ENCODE measurements around the gene ADTRP.
A peak's percentile ranks its signal among the peaks of the same experiment; 100 is the strongest.

ADTRP gene

GRCh38 chr6:11775791-11776409, 2.7 kb downstream of the ADTRP start:
- no peaks in the 10 kb centered on the region for H3K36me3 Mint-ChIP-seq (ENCODE audit: insufficient read depth)
- peaks cover 20 to 35% of the 10 kb centered on the region in 2 donors for H3K27me3 Mint-ChIP-seq
- H3K4me3 Mint-ChIP-seq = no peak overlapping the region
- no peak overlapping the region for H3K27ac Mint-ChIP-seq
- DNase-seq (no peak), ATAC-seq (replicated peaks) (no peak)
- no peaks in the 10 kb centered on the region for H3K4me1 Mint-ChIP-seq (ENCODE audit: low read depth in 2 of 2)
- H3K9me3 Mint-ChIP-seq = no peaks in the 10 kb centered on the region

- H3K36me3 Mint-ChIP-seq (ENCODE audit: insufficient read depth) = no peaks in the 10 kb centered on the region
- no peak for DNase-seq
- no peak for ATAC-seq (replicated peaks)
- H3K4me3 Mint-ChIP-seq = no peak overlapping the region
- peaks cover 29 to 47% of the 10 kb centered on the region in 2 donors for H3K27me3 Mint-ChIP-seq
- H3K9me3 Mint-ChIP-seq = no peaks in the 10 kb centered on the region
- H3K27ac Mint-ChIP-seq = no peak overlapping the region
- H3K4me1 Mint-ChIP-seq (ENCODE audit: low read depth in 2 of 2) = peaks cover 0 to 4% of the 10 kb centered on the region in 2 donors
Observed at GRCh38 chr6:11774426-11774825, 4.2 kb downstream of the ADTRP start.

- DNase-seq (no peak), ATAC-seq (replicated peaks) (no peak)
- Mint-ChIP-seq H3K36me3 (ENCODE audit: insufficient read depth) (no peaks in the 10 kb centered on the region), H3K27ac (no peak overlapping the region), H3K4me1 (ENCODE audit: low read depth in 2 of 2) (peaks cover 0 to 4% of the 10 kb centered on the region in 2 donors), H3K4me3 (no peak overlapping the region), H3K9me3 (no peaks in the 10 kb centered on the region), H3K27me3 (peaks cover 35 to 56% of the 10 kb centered on the region in 2 donors)
Observed at GRCh38 chr6:11773581-11773980, 5.0 kb downstream of the ADTRP start.

- ATAC-seq (replicated peaks) (no peak), DNase-seq (no peak)
- Mint-ChIP-seq H3K9me3 (no peaks in the 10 kb centered on the region), H3K4me1 (ENCODE audit: low read depth in 2 of 2) (peaks cover 0 to 4% of the 10 kb centered on the region in 2 donors), H3K27ac (no peak overlapping the region), H3K4me3 (no peak overlapping the region), H3K36me3 (ENCODE audit: insufficient read depth) (no peaks in the 10 kb centered on the region), H3K27me3 (peaks cover 41 to 61% of the 10 kb centered on the region in 2 donors)
Observed at GRCh38 chr6:11773013-11773412, 5.6 kb downstream of the ADTRP start.

- no peaks in the 10 kb centered on the region for H3K9me3 Mint-ChIP-seq
- peaks cover 46 to 66% of the 10 kb centered on the region in 2 donors for H3K27me3 Mint-ChIP-seq
- H3K4me3 Mint-ChIP-seq = no peak overlapping the region
- H3K36me3 Mint-ChIP-seq (ENCODE audit: insufficient read depth) = no peaks in the 10 kb centered on the region
- ATAC-seq (replicated peaks) (no peak), DNase-seq (no peak)
- H3K27ac Mint-ChIP-seq = no peak overlapping the region
- H3K4me1 Mint-ChIP-seq (ENCODE audit: low read depth in 2 of 2) = peaks cover 0 to 4% of the 10 kb centered on the region in 2 donors
Observed at GRCh38 chr6:11772109-11772825, 6.3 kb downstream of the ADTRP start.

GRCh38 chr6:11771473-11772048, 7.0 kb downstream of the ADTRP start:
- DNase-seq (no peak), ATAC-seq (replicated peaks) (no peak)
- H3K36me3 Mint-ChIP-seq (ENCODE audit: insufficient read depth) = no peaks in the 10 kb centered on the region
- peaks cover 0 to 4% of the 10 kb centered on the region in 2 donors for H3K4me1 Mint-ChIP-seq (ENCODE audit: low read depth in 2 of 2)
- no peak overlapping the region for H3K4me3 Mint-ChIP-seq
- H3K27me3 Mint-ChIP-seq = peaks cover 51 to 66% of the 10 kb centered on the region in 2 donors
- no peak overlapping the region for H3K27ac Mint-ChIP-seq
- H3K9me3 Mint-ChIP-seq = no peaks in the 10 kb centered on the region

GRCh38 chr6:11770546-11771466, 7.8 kb downstream of the ADTRP start:
- H3K4me3 Mint-ChIP-seq = no peak overlapping the region
- H3K27me3 Mint-ChIP-seq = peaks cover 53 to 71% of the 10 kb centered on the region in 2 donors
- peaks cover 0 to 4% of the 10 kb centered on the region in 2 donors for H3K4me1 Mint-ChIP-seq (ENCODE audit: low read depth in 2 of 2)
- H3K36me3 Mint-ChIP-seq (ENCODE audit: insufficient read depth) = no peaks in the 10 kb centered on the region
- peak overlapping the region in 1 of 2 donors; percentile 42 for H3K27ac Mint-ChIP-seq
- no peak for DNase-seq
- H3K9me3 Mint-ChIP-seq = no peaks in the 10 kb centered on the region
- no peak for ATAC-seq (replicated peaks)

DNA sequence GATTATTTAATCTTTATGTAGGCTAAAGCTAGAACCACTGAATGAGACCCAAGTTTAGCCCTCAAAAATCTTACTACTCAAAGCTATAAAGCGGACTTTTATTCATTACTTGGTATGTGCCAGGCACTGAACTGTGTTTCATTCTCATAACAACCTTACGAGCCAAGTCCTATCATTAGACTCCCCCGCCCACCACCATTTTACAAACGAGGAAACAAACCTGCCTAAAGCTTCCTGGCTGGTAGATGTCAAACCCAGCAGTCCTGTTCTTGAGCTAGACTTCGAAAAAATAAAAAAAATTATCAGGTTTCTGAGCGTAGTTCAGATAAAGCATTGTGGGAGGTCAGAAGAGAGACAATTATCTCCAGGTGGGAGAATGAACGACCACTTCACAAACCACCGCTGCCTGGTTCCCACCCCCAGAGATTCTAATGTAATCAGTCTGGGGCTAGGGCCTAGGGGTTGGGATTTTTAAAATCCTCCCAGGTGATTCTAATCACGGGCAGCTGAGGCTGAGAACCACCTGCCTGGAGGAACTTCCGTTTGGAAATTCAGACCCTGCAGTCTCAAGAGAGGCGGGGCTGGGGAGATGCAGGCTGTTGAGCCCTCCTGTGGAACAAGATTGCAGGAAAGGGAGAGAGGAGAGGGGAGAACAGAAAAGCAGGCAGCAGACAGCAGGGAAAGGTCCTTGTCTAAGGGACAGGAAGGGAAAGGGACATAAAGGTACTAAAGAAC, 8.6 kb downstream of the ADTRP start:
- Mint-ChIP-seq H3K9me3 (no peaks in the 10 kb centered on the region), H3K36me3 (ENCODE audit: insufficient read depth) (no peaks in the 10 kb centered on the region), H3K27ac (peak overlapping the region in 1 of 2 donors; percentile 42), H3K4me1 (ENCODE audit: low read depth in 2 of 2) (peaks cover 0 to 4% of the 10 kb centered on the region in 2 donors), H3K4me3 (no peak overlapping the region), H3K27me3 (peaks cover 54 to 71% of the 10 kb centered on the region in 2 donors)
- no peak for DNase-seq
- ATAC-seq (replicated peaks) = no peak

DNA sequence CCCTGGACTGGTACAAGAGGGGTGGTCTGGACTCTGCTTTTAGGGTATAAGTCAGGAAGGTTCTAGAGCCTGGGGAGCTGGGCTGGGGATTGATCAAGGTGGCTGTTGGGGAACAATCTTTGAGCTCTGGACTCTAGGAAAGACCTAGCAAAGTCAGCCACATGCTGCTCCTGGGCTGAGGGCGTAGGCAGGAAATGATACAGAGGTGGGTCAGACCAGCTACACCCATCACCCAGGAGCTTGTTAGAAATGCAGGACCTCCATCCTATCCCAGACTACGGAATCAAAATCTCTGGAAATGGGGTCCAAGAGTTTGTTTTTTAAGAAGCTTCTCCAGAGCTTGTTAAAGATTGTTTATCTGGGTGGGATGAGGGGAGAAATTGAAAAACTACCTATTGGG, 9.4 kb downstream of the ADTRP start:
- Mint-ChIP-seq H3K36me3 (ENCODE audit: insufficient read depth) (no peaks in the 10 kb centered on the region), H3K9me3 (no peaks in the 10 kb centered on the region), H3K4me3 (no peak overlapping the region), H3K27me3 (peaks cover 57 to 71% of the 10 kb centered on the region in 2 donors), H3K4me1 (ENCODE audit: low read depth in 2 of 2) (peaks cover 0 to 4% of the 10 kb centered on the region in 2 donors), H3K27ac (no peak overlapping the region)
- ATAC-seq (replicated peaks) (no peak), DNase-seq (no peak)

- peaks cover 65 to 78% of the 10 kb centered on the region in 2 donors for H3K27me3 Mint-ChIP-seq
- H3K27ac Mint-ChIP-seq = no peak overlapping the region
- H3K4me3 Mint-ChIP-seq = no peak overlapping the region
- no peaks in the 10 kb centered on the region for H3K36me3 Mint-ChIP-seq (ENCODE audit: insufficient read depth)
- ATAC-seq (replicated peaks) (no peak), DNase-seq (no peak)
- no peaks in the 10 kb centered on the region for H3K9me3 Mint-ChIP-seq
- peaks cover 0 to 4% of the 10 kb centered on the region in 2 donors for H3K4me1 Mint-ChIP-seq (ENCODE audit: low read depth in 2 of 2)
Observed at GRCh38 chr6:11767978-11768756, 10.4 kb downstream of the ADTRP start.

DNA sequence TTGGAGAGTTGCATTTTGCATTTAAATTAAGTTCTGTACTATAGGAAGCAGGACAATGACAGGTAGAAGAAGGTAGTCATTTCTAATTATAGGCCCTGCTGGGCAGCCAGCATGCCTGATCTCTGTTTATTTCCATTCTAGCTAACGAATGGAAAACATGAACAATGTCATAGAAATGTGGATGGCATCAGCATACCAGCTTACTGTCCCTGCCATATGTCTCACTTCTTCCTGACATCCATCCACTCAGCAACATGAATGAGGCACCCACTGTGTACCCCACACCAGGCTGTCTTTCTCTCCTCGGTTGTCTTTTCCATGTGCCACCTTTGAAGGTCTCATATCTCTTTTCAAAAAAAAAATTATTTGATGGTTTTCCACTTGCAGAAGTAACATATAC, 11.1 kb downstream of the ADTRP start:
- Mint-ChIP-seq H3K9me3 (no peaks in the 10 kb centered on the region), H3K36me3 (ENCODE audit: insufficient read depth) (no peaks in the 10 kb centered on the region), H3K27me3 (peaks cover 64 to 78% of the 10 kb centered on the region in 2 donors), H3K27ac (no peak overlapping the region), H3K4me1 (ENCODE audit: low read depth in 2 of 2) (peaks cover 0 to 4% of the 10 kb centered on the region in 2 donors), H3K4me3 (no peak overlapping the region)
- no peak for ATAC-seq (replicated peaks)
- no peak for DNase-seq

Data from effector memory CD8-positive, alpha-beta T cell (primary cell).